Mucosa of descending colon (tissue), 3 donors: ENCODE results near the gene OR5P2. TPM values are rescaled to one million over a fixed set of nuclear protein-coding genes. Genes with fewer than 3 reads are reported as not detected.

Experiments
- ATAC-seq: fragments of 200-7000 bp; cut with Tn5 transposase; one replicate; pipeline ENCODE4 v1.9.1; 2020; ENCODE audit warnings: mild to moderate bottlenecking, moderate library complexity
- DNase-seq, 3 donors: peaks; one replicate each; pipeline ENCODE4 v3.0.0-alpha.2; 2020
- H3K36me3 ChIP-seq: fragments of 200-600 bp; one replicate; pipeline ENCODE4 v1.8.0; 2021; ENCODE audit warnings: low read depth, mild to moderate bottlenecking
- H3K4me1 ChIP-seq: fragments of 200-600 bp; one replicate; pipeline ENCODE4 v1.8.0; 2021; ENCODE audit warnings: low read depth, mild to moderate bottlenecking
- H3K4me3 ChIP-seq: fragments of 200-600 bp; one replicate; pipeline ENCODE4 v1.8.0; 2021; ENCODE audit warnings: mild to moderate bottlenecking
- H3K9me3 ChIP-seq: fragments of 200-600 bp; one replicate; pipeline ENCODE4 v1.8.0; 2021; ENCODE audit warnings: mild to moderate bottlenecking
- CTCF ChIP-seq: fragments of 200-600 bp; IDR thresholded peaks from one replicate; pipeline ENCODE4 v1.8.0; 2022; ENCODE audit warnings: antibody characterized with exemption, mild to moderate bottlenecking
- intact Hi-C, 2 donors: fragments of 100-400 bp; cut with DNase I in 1 of 2; cut with micrococcal nuclease in 1 of 2; formaldehyde crosslinking; loops; one replicate each; pipeline versions ENCODE4 v1.11.0 to v1.11.1; 2022; cut with DNase I, micrococcal nuclease
- long read RNA-seq, 2 donors: library from polyadenylated mRNA; unstranded; transcript quantifications; one replicate each; pipeline ENCODE4 v2.0.0, GENCODE V29; 2019 to 2021
- total RNA-seq, 3 donors: library from RNA; stranded (reverse); fragmentation: NEBNext Ultra II Directional in 2 of 3; extraction: Animal tissue kit (Norgen Biotek cat#: 25700) in 2 of 3; gene quantifications; one replicate each; pipeline versions ENCODE4 v1.2.1 to v1.2.4, GENCODE V29; 2021 to 2023
- donor health status: DM: no; HTN: no; CAD: no; lungs with moderate emphysema.
- donor health status: DM: no; HTN: no; CAD: no.
- donor health status: DM: no; HTN: yes; CAD: no.

The OR5P2 gene
- not detected for total RNA-seq
- long read RNA-seq, donor 1 = 0 reads
- long read RNA-seq, donor 2 = 0 reads

- Histone ChIP-seq H3K36me3 (no peaks in the 10 kb centered on the region), H3K9me3 (no peaks in the 10 kb centered on the region), H3K4me1 (no peaks in the 10 kb centered on the region), H3K4me3 (no peak within 1 kb of the TSS)
- TF ChIP-seq CTCF = no peak
- intact Hi-C loops = no loop called here
- ATAC-seq (no peak), DNase-seq (no peak)
Observed at GRCh38 chr11:7796842-7797241, at the start of gene OR5P2. TSS of gene OR5P2 (minus strand) at chr11:7796942. CDS start at chr11:7796942, 0 bp downstream.

- Histone ChIP-seq H3K4me3 (no peak overlapping the region), H3K36me3 (no peaks in the 10 kb centered on the region), H3K9me3 (no peaks in the 10 kb centered on the region), H3K4me1 (no peaks in the 10 kb centered on the region)
- intact Hi-C loops = no loop called here
- no peak for DNase-seq
- TF ChIP-seq CTCF = no peak
- ATAC-seq = no peak
Observed at GRCh38 chr11:7846003-7846402, 49.3 kb upstream of the OR5P2 start.

GRCh38 chr11:7844986-7845385 lies 48.2 kb upstream of the OR5P2 start:
- H3K36me3 ChIP-seq = no peaks in the 10 kb centered on the region
- DNase-seq (no peak), ATAC-seq (no peak)
- intact Hi-C loops = no loop called here
- H3K4me3 ChIP-seq = no peak overlapping the region
- no peaks in the 10 kb centered on the region for H3K9me3 ChIP-seq
- no peak for TF ChIP-seq CTCF
- H3K4me1 ChIP-seq = no peaks in the 10 kb centered on the region

GRCh38 chr11:7844521-7844920 lies 47.8 kb upstream of the OR5P2 start:
- ATAC-seq (no peak), DNase-seq (no peak)
- H3K4me1 ChIP-seq = no peaks in the 10 kb centered on the region
- no peak for TF ChIP-seq CTCF
- intact Hi-C loops = no loop called here
- no peaks in the 10 kb centered on the region for H3K36me3 ChIP-seq
- H3K4me3 ChIP-seq = no peak overlapping the region
- no peaks in the 10 kb centered on the region for H3K9me3 ChIP-seq

- H3K9me3 ChIP-seq = no peaks in the 10 kb centered on the region
- DNase-seq = no peak
- H3K36me3 ChIP-seq = no peaks in the 10 kb centered on the region
- no peak for TF ChIP-seq CTCF
- H3K4me3 ChIP-seq = no peak overlapping the region
- ATAC-seq = no peak
- intact Hi-C loops = no loop called here
- H3K4me1 ChIP-seq = no peaks in the 10 kb centered on the region
Observed at GRCh38 chr11:7840578-7840977, 43.8 kb upstream of the OR5P2 start.

- ATAC-seq (no peak), DNase-seq (no peak)
- TF ChIP-seq CTCF = no peak
- no peaks in the 10 kb centered on the region for H3K4me1 ChIP-seq
- H3K9me3 ChIP-seq = no peaks in the 10 kb centered on the region
- H3K36me3 ChIP-seq = no peaks in the 10 kb centered on the region
- H3K4me3 ChIP-seq = no peak overlapping the region
- intact Hi-C loops = no loop called here
Observed at GRCh38 chr11:7833527-7833926, 36.8 kb upstream of the OR5P2 start.
